Muscle of back (tissue), 11 donors: Measurements from ENCODE around the gene CTNNA3. TPM values are rescaled to one million over a fixed set of nuclear protein-coding genes. Genes with fewer than 3 reads are reported as not detected.

Source experiments
- DNase-seq, 3 donors: peaks; one replicate each; pipeline versions ENCODE4 v3.0.0 to v3.0.0-alpha.2; 2013
- polyA plus RNA-seq, 10 donors: library from polyadenylated mRNA; unstranded; fragments of 120-200 nt; gene quantifications; one replicate each; pipeline ENCODE4 v1.2.1, GENCODE V29; 2013; ENCODE audit not compliant: insufficient read length in 10 of 10

The CTNNA3 gene
- polyA plus RNA-seq, 10 donors: 4.6 to 15.8 (median 7.9) TPM

DNA sequence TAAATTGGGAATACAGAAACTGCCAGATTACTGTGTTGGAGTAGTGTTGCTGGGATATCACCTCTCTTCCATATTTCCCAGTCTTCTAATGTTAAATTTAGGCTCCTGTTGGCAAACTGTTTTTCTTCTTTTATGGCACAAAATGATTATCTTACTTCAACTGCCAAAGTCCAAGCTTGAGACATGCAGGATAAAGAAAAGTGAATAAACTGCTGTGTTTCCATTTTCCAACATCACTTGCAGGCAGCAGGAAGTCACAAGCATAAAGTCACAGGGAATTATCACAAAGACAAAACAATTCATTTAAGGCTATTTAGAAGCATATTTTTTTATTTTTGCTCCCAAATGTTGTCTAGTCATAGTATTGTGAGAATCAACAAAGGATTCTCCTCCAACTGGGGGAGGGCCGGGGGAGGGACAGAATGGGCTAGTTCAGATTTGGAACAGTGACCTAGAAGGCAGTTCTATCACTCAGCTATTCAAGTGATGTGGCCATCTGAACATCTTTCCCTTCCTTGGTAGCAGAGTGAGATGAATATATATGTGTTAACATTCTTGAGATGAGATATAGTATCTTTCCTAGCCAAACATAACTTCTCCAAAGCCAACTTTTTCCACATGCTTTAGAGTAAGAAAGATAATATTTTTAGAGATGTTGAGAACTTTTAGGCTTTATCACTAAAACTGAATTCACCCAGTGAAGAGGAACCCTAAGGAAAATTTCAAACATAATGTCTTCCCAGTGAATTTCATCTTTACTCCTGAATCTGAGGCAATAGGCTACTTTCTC lies 364.7 kb downstream of the CTNNA3 start:
- peak in 1 of 3 donors; percentile 8 for DNase-seq

GRCh38 chr10:67327626-67328535 lies 368.1 kb downstream of the CTNNA3 start:
- no peak for DNase-seq

DNA sequence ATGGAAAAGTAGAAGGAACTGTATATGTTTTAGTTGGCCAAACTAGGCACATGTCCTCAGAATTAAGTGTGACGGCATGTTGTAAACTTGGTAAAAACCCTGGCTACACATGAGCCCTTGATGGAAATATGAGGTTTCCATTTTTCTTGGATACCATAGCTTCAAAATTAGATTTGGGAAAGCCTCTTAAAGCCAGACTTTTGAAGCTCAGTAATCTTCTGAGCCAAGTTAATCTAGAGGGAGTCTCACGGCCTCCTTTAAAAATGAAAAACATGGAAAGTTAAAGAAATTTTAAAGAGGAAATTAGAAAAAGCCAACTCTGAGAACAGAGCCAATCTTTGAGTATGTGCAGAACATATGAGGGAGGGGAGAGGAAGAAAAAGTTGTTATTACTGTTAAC lies 376.0 kb downstream of the CTNNA3 start:
- DNase-seq: peak in 2 of 3 donors; percentile 15 to 32

DNA sequence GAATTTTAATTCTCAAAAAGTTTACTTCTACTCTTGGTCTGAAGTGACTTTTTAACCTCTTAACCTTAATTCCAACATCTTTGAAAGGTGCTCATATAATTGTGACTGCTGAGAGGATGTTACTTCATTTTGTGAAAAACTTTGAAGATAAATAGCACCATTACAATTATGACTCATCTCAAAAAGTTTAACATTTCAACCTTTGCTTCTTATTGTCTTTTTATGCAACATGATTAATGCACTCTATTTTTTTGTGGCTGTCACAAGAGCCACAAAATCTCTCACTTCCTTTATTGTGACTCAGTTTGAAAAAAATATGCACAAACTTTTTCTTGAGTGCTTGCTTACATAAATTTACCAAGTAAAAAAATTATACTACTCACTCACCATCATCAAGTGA lies 387.1 kb downstream of the CTNNA3 start:
- DNase-seq: no peak

- DNase-seq: peak in 1 of 3 donors; percentile 24
These were observed 389.3 kb downstream of the CTNNA3 start for GRCh38 chr10:67306588-67307205.

DNA sequence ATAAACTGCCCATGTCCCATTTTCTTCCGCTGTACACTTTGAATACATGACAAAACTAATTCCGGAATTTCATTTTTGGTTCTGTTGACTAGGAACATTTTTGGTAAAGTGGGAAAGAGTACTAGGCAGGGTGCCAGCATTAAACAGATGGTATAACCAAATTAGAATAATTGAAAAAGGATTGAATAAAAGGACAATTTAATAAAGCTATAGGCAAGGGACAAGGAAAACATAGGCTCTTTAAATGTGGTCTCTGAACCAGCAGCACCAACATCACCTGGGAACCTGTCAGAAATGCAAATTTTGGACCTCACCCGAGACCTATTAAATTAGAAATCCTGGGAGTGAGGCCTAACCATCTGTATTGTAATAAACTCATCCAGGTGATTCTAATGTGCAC lies 393.3 kb downstream of the CTNNA3 start:
- DNase-seq: no peak

DNA sequence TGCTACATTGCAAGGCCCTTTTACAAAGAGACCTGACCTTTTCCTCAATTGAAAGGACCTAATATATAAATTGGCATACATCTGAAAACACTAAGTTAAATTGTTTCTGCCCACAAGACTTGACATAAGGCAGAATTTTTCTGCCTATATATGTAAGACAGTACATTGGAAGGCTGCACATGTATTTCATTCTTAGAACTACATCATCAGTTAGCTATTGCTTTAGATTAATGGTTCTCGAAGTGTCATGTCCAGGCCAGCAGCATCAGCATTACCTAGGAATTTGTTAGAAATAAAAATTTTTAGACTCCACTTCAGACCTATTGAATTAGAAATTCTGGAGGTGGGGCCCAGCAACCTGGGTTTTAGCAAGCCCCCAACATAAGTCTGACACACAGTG lies 396.2 kb downstream of the CTNNA3 start:
- no peak for DNase-seq

- DNase-seq: peak in 1 of 3 donors; percentile 30
These were observed 398.3 kb downstream of the CTNNA3 start for GRCh38 chr10:67297637-67298181.

- no peak for DNase-seq
These were observed 399.1 kb downstream of the CTNNA3 start for GRCh38 chr10:67296926-67297325.

- no peak for DNase-seq
These were observed 407.1 kb downstream of the CTNNA3 start for GRCh38 chr10:67288688-67289410.

- no peak for DNase-seq
These were observed 411.4 kb downstream of the CTNNA3 start for GRCh38 chr10:67284589-67284988.

DNA sequence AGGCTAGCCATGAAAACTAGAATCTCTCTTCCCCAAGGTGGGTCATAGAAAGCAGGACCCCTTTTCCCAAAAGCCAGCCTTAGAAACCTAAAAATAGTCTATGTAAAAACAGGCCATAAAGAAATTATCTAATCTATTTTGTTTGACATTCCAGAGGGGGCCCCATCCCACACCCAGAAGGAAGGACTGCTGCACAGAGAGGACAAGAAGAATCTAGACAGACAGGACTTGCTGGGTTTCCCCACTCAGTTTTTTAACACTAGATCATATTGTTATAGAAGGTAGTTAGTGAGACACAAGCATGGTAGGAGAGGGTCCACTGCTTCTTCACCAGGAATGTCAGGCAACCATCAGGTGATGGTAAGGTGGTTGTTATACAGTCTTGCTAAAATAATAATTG lies 413.1 kb downstream of the CTNNA3 start:
- no peak for DNase-seq

DNA sequence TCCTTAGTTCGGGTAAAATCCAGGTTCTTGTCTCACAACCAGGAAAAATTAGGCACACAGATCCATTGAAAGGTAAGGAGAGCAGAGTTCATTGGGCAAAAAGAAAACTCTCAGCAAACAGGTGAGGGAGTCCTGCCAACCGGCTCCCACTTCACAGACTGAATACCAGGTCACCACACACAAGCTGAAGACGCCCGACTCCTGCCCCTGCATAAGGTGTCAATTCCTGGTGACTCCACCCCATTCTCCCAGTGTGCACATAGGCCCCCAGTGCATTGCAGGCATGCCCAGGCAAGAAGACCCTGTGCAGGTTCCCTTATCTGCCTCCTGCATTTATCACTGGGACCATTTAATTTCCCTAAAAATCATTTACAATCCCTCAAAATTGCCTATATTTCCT lies 415.6 kb downstream of the CTNNA3 start:
- DNase-seq: no peak

GRCh38 chr10:67277402-67277801 lies 418.6 kb downstream of the CTNNA3 start:
- DNase-seq: no peak

DNA sequence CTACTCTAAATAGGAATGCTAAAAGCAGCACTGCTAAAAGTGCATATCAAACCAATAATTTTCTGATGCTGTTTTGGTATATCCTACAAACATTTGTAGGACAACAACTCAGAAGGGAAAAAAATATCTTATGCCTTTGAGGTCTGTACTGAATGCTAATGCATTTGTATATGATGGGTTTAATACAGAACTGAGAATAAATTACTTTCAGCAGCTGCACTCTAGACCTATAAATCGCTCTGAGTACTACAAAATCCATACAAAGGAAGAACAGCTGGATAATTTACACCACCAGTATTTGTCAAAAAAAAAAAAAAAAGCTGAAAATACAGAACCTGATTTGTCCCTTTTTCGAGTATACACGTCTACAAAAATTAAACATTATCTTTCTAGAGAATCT lies 426.2 kb downstream of the CTNNA3 start:
- no peak for DNase-seq

DNA sequence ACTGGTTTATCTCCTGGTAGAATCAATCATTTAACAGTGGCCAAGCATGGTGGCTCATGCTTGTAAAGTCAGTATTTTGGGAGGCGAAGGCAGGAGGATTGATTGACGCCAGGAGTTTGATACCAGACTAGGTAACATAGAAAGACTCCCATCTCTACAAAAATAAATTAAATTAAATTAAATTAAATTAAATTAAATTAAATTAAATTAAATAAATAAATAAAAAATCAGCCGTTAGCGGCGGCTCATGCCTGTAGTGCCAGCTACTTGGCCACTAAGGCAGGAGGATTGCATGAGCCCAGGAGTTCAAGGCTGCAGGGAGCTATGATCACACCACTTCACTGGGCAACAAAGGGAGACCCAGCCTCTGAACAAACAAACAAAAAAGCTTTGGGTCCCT lies 427.8 kb downstream of the CTNNA3 start:
- no peak for DNase-seq

DNA sequence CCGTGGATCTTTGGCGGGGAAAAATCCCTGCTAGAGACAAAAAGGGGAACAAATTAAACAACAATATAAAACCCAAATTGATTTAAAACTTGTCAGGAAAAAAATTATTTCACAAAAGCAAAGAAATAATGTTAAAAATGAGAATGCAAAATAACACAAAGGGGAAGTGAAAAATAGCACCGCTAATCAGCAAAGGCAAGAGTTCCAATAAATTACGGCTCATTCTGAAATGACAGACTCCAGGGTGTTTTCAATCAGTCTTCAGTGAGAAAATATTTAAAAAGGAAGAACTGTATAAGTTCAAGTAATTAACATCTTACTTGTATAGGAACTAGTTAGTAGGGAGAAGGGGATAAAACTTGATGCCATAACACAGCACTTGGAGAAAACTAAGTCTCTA lies 433.3 kb downstream of the CTNNA3 start:
- no peak for DNase-seq

DNA sequence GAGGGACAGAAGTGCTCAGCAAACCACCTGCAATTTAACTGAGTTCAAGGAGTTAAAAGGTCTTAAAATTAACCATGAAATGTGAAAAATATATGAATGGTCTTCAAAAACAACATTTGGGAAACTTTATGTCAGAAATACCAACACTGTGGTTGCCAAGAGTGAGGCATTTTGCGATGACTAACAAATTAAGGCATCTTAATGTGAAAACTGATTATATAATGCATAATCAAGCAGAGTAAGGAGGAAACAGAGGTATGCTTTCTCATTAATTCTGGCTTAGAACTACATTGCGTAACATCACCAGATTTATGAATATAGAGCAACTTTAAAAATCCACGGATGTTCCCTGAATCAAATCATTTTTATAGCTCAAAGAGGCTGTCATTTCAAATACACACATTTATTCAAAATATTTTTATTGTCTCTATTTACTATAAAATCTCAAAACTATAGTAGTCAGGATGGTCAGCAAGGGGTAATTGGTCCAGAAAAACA lies 434.6 kb downstream of the CTNNA3 start:
- no peak for DNase-seq

- no peak for DNase-seq
These were observed 436.6 kb downstream of the CTNNA3 start for GRCh38 chr10:67259319-67259929.

GRCh38 chr10:67257427-67258144 lies 438.4 kb downstream of the CTNNA3 start:
- no peak for DNase-seq
